ENCODE measurements around the gene NCEH1. TPM values are rescaled to one million over a fixed set of nuclear protein-coding genes. Genes with fewer than 3 reads are reported as not detected.
A peak's percentile ranks its signal among the peaks of the same experiment; 100 is the strongest.

NCEH1 gene
- total and polyA plus RNA-seq, 2 of the 4 experiments (the other 2 are of a cell fraction): 22.3 to 23.3 TPM

- H3K27ac ChIP-seq (ENCODE audit: insufficient read depth, low read length): no peak overlapping the region
- WGBS, 2 experiments (ENCODE audit: extremely low coverage in 2 of 2, insufficient read length in 1 of 2): 96% methylated on average over 5 of the region's 5 CpGs; no CpG with 5 or more reads in 1 of the 2 experiments
- no peaks in the 10 kb centered on the region for H3K79me1 ChIP-seq (ENCODE audit: low read depth in 1 of 2, low read length in 2 of 2)
- no peak overlapping the region for H3K4ac ChIP-seq (ENCODE audit: low read depth, low read length)
- DNase-seq: no peak
- no peak overlapping the region for H3K4me3 ChIP-seq (ENCODE audit: insufficient read depth, low read depth, low read length)
- no peaks in the 10 kb centered on the region for H4K20me1 ChIP-seq (ENCODE audit: insufficient read depth, low read length)
- no peaks in the 10 kb centered on the region for H3K27me3 ChIP-seq (ENCODE audit: control insufficient read depth, insufficient read depth, low read length)
- peaks cover 8% of the 10 kb centered on the region for H3K9me3 ChIP-seq (ENCODE audit: control insufficient read depth, insufficient read depth, low read length)
- no peak overlapping the region for H2BK5ac ChIP-seq (ENCODE audit: low read depth, low read length, poor library complexity, severe bottlenecking)
- ChIA-PET POLR2A (ENCODE audit: unreplicated experiment) (no interaction called here), CTCF (no interaction called here)
- no peak overlapping the region for H3K23ac ChIP-seq (ENCODE audit: low read depth, low read length)
- no peak overlapping the region for H3K56ac ChIP-seq (ENCODE audit: extremely low read depth, insufficient read depth, low read length)
- in situ Hi-C loops (cut with MboI; ENCODE audit: low sequenced_read_pairs): no loop called here
- peaks cover under 1% of the 10 kb centered on the region; the same call in 1 of the 2 replicates for H3K4me1 ChIP-seq (ENCODE audit: control insufficient read depth, insufficient read depth, low read length)
- H2AK9ac ChIP-seq (replicated peaks; ENCODE audit: low read depth, low read length, poor library complexity): no peak overlapping the region
- H3K36me3 ChIP-seq (ENCODE audit: control insufficient read depth, insufficient read depth, low read length): no peaks in the 10 kb centered on the region
- TF ChIP-seq MAZ (IDR thresholded peaks at IDR 0.05; ENCODE audit: borderline replicate concordance, low read depth, low read length) (no peak), CHD1 (IDR thresholded peaks at IDR 0.05; ENCODE audit: low read depth, low read length) (no peak)
- no peak overlapping the region for H2AK5ac ChIP-seq (ENCODE audit: low read depth, low read length)
- no peak overlapping the region for H4K5ac ChIP-seq (ENCODE audit: low read depth, low read length)
- H3K9ac ChIP-seq (ENCODE audit: low read depth, low read length): no peak overlapping the region
- dilution Hi-C loops (cut with HindIII; ENCODE audit: low sequenced_read_pairs, unreplicated experiment): no loop called here
- H3K4me2 ChIP-seq (ENCODE audit: low read depth, low read length): no peak overlapping the region
- no peak overlapping the region for H2BK15ac ChIP-seq (ENCODE audit: low read depth, low read length)
- no peak overlapping the region for H3K14ac ChIP-seq (replicated peaks; ENCODE audit: low read depth, low read length)
- no peak overlapping the region for H4K8ac ChIP-seq (ENCODE audit: low read depth in 2 of 2, low read length in 2 of 2)
- ATAC-seq (ENCODE audit: low read depth): no peak
- intact Hi-C loops (cut with micrococcal nuclease): no loop called here
- H2BK20ac ChIP-seq (ENCODE audit: low read depth, low read length): no peak overlapping the region
- H3K18ac ChIP-seq (ENCODE audit: low read depth, low read length): no peak overlapping the region
- peak overlapping the region; percentile 44 for H2AFZ ChIP-seq (replicated peaks; ENCODE audit: low read length, poor library complexity)
- no TSS peak for BruUV-seq (replicated peaks)
- H4K91ac ChIP-seq (ENCODE audit: insufficient read depth, low read depth, low read length): no peak overlapping the region
- H2BK120ac ChIP-seq (ENCODE audit: low read depth, low read length): no peak overlapping the region
- H3K9me1 ChIP-seq (ENCODE audit: insufficient read depth, low read length): no peaks in the 10 kb centered on the region
Observed at GRCh38 chr3:172716476-172716875, 5.6 kb upstream of the NCEH1 start.

Measured in IMR-90 (cell line).